Esophagus (tissue), 2 donors: ENCODE results near the gene FAM43A. TPM values are rescaled to one million over a fixed set of nuclear protein-coding genes. Genes with fewer than 3 reads are reported as not detected.
A peak's percentile ranks its signal among the peaks of the same experiment; 100 is the strongest.

Source experiments
- H3K27ac ChIP-seq, 2 donors: one replicate each; pipeline ENCODE4 v1.5.1; 2013; ENCODE audit warnings: low read depth in 2 of 2, mild to moderate bottlenecking in 2 of 2, inconsistent platforms in 1 of 2, low read length in 1 of 2, moderate library complexity in 1 of 2
- H3K27me3 ChIP-seq, 2 donors: one replicate each; pipeline ENCODE4 v1.6.1; 2013; ENCODE audit warnings: low read length in 2 of 2, control low read depth in 1 of 2, mild to moderate bottlenecking in 1 of 2; ENCODE audit not compliant: insufficient read depth in 2 of 2, control insufficient read depth in 1 of 2
- H3K36me3 ChIP-seq, 2 donors: one replicate each; pipeline ENCODE4 v1.6.1; 2013; ENCODE audit warnings: low read length in 1 of 2; ENCODE audit not compliant: control insufficient read depth in 2 of 2, insufficient read depth in 2 of 2
- H3K4me1 ChIP-seq, 2 donors: one replicate each; pipeline ENCODE4 v1.6.1; 2013; ENCODE audit warnings: low read length in 1 of 2; ENCODE audit not compliant: control insufficient read depth in 2 of 2, insufficient read depth in 2 of 2
- H3K4me3 ChIP-seq, 2 donors: one replicate each; pipeline ENCODE4 v1.5.1; 2013; ENCODE audit warnings: low read length in 2 of 2, mild to moderate bottlenecking in 2 of 2, low read depth in 1 of 2, moderate library complexity in 1 of 2
- H3K9me3 ChIP-seq, 2 donors: one replicate each; pipeline ENCODE4 v1.6.1; 2013; ENCODE audit warnings: mild to moderate bottlenecking in 2 of 2, low read depth in 1 of 2, low read length in 1 of 2, moderate library complexity in 1 of 2; ENCODE audit not compliant: control insufficient read depth in 2 of 2, insufficient read depth in 1 of 2
- WGBS, 2 donors: extraction: QIAGEN DNeasy Blood & Tissue Kit; methylation state at CpG; one replicate each; pipeline ENCODE4 v1.1.7; 2013; 5-methylcytosine and 5-hydroxymethylcytosine counted together
- polyA plus RNA-seq, 2 donors: library from polyadenylated mRNA; stranded (reverse); fragments of 200-250 nt; gene quantifications; one replicate each; pipeline ENCODE4 v1.2.3, GENCODE V29; 2013
- donor health status: healthy with polysubstance abuse.
- donor health status: Bipolar disorder and iron deficiency.

Gene FAM43A
- polyA plus RNA-seq, 2 donors = 9.0 to 15.5 TPM

GRCh38 chr3:194673761-194674160 is 11.9 kb upstream of the FAM43A start:
- 71 to 73% methylated on average over 3 of the region's 3 CpGs for WGBS, 2 donors
- H3K9me3 ChIP-seq = no peaks in the 10 kb centered on the region
- H3K27ac ChIP-seq = no peak overlapping the region
- H3K4me3 ChIP-seq = no peak overlapping the region
- no peaks in the 10 kb centered on the region for H3K27me3 ChIP-seq
- H3K4me1 ChIP-seq = no peaks in the 10 kb centered on the region
- H3K36me3 ChIP-seq = peaks cover 0 to 6% of the 10 kb centered on the region in 2 donors

- Histone ChIP-seq H3K4me1 (no peaks in the 10 kb centered on the region), H3K27me3 (no peaks in the 10 kb centered on the region), H3K27ac (peak overlapping the region in 1 of 2 donors; percentile 65), H3K4me3 (no peak overlapping the region), H3K36me3 (no peaks in the 10 kb centered on the region), H3K9me3 (no peaks in the 10 kb centered on the region)
- WGBS, 2 donors = 35 to 40% methylated on average over 12 of the region's 12 CpGs
These were observed 10.5 kb upstream of the FAM43A start for GRCh38 chr3:194675081-194675640.

- Histone ChIP-seq H3K4me1 (no peaks in the 10 kb centered on the region), H3K4me3 (no peak overlapping the region), H3K36me3 (no peaks in the 10 kb centered on the region), H3K27me3 (no peaks in the 10 kb centered on the region), H3K27ac (peak overlapping the region in 1 of 2 donors; percentile 65), H3K9me3 (no peaks in the 10 kb centered on the region)
- 32 to 33% methylated on average over 4 of the region's 4 CpGs for WGBS, 2 donors
These were observed 10.0 kb upstream of the FAM43A start for GRCh38 chr3:194675680-194676079.

GRCh38 chr3:194676471-194676870 is 9.2 kb upstream of the FAM43A start:
- no peaks in the 10 kb centered on the region for H3K9me3 ChIP-seq
- no peaks in the 10 kb centered on the region for H3K27me3 ChIP-seq
- H3K27ac ChIP-seq = no peak overlapping the region
- no peaks in the 10 kb centered on the region for H3K36me3 ChIP-seq
- WGBS, 2 donors = 82 to 85% methylated on average over 1 of the region's 1 CpG
- no peaks in the 10 kb centered on the region for H3K4me1 ChIP-seq
- no peak overlapping the region for H3K4me3 ChIP-seq

- Histone ChIP-seq H3K36me3 (no peaks in the 10 kb centered on the region), H3K27ac (no peak overlapping the region), H3K4me1 (peaks cover 0 to 5% of the 10 kb centered on the region in 2 donors), H3K27me3 (no peaks in the 10 kb centered on the region), H3K9me3 (no peaks in the 10 kb centered on the region), H3K4me3 (no peak overlapping the region)
- 78 to 82% methylated on average over 11 of the region's 11 CpGs for WGBS, 2 donors
These were observed 4.6 kb upstream of the FAM43A start for GRCh38 chr3:194680888-194681615.

GRCh38 chr3:194682189-194682693 is 3.4 kb upstream of the FAM43A start:
- Histone ChIP-seq H3K9me3 (no peaks in the 10 kb centered on the region), H3K4me3 (no peak overlapping the region), H3K27ac (peak overlapping the region in 1 of 2 donors; percentile 88), H3K4me1 (peaks cover under 1 to 11% of the 10 kb centered on the region in 2 donors), H3K36me3 (peaks cover 0 to under 1% of the 10 kb centered on the region in 2 donors), H3K27me3 (no peaks in the 10 kb centered on the region)
- WGBS, 2 donors = 20 to 27% methylated on average over 4 of the region's 4 CpGs

GRCh38 chr3:194682694-194683310 is 2.9 kb upstream of the FAM43A start:
- Histone ChIP-seq H3K4me1 (peaks cover 2 to 14% of the 10 kb centered on the region in 2 donors), H3K27me3 (no peaks in the 10 kb centered on the region), H3K36me3 (peaks cover 0 to 2% of the 10 kb centered on the region in 2 donors), H3K4me3 (no peak overlapping the region), H3K9me3 (no peaks in the 10 kb centered on the region), H3K27ac (peak overlapping the region; percentile 75 to 88)
- WGBS, 2 donors = 29 to 33% methylated on average over 14 of the region's 14 CpGs

GRCh38 chr3:194683380-194683779 is 2.3 kb upstream of the FAM43A start:
- H3K27me3 ChIP-seq = no peaks in the 10 kb centered on the region
- 79 to 84% methylated on average over 2 of the region's 2 CpGs for WGBS, 2 donors
- H3K36me3 ChIP-seq = peaks cover 0 to 2% of the 10 kb centered on the region in 2 donors
- H3K9me3 ChIP-seq = no peaks in the 10 kb centered on the region
- peaks cover 2 to 14% of the 10 kb centered on the region in 2 donors for H3K4me1 ChIP-seq
- no peak overlapping the region for H3K4me3 ChIP-seq
- peak overlapping the region; percentile 75 to 88 for H3K27ac ChIP-seq

GRCh38 chr3:194685065-194685717 is 492 bp upstream of the FAM43A start:
- Histone ChIP-seq H3K4me3 (peak overlapping the region; percentile 72 to 77), H3K27ac (peak overlapping the region; percentile 50 to 84), H3K4me1 (peaks cover 2 to 14% of the 10 kb centered on the region in 2 donors)

More at GRCh38 chr3:194685065-194685717, 492 bp upstream of the FAM43A start:
- 49 to 56% methylated on average over 13 of the region's 13 CpGs for WGBS, 2 donors
- no peaks in the 10 kb centered on the region for H3K9me3 ChIP-seq
- H3K36me3 ChIP-seq = peaks cover 0 to 2% of the 10 kb centered on the region in 2 donors
- no peaks in the 10 kb centered on the region for H3K27me3 ChIP-seq
